GM19043 (cell line): ENCODE data around the gene MIA3.
"Not testable (repeated sequence)": the region's sequence is repeated elsewhere in the genome, so short reads cannot be mapped to it uniquely, and the experiment has no call there.

Source experiments
- ATAC-seq: cut with Tn5 transposase; IDR thresholded peaks from one replicate; pipeline ENCODE4 v1.9.1; 2021; ENCODE audit warnings: low read depth; ENCODE audit not compliant: unreplicated experiment

Gene MIA3

DNA sequence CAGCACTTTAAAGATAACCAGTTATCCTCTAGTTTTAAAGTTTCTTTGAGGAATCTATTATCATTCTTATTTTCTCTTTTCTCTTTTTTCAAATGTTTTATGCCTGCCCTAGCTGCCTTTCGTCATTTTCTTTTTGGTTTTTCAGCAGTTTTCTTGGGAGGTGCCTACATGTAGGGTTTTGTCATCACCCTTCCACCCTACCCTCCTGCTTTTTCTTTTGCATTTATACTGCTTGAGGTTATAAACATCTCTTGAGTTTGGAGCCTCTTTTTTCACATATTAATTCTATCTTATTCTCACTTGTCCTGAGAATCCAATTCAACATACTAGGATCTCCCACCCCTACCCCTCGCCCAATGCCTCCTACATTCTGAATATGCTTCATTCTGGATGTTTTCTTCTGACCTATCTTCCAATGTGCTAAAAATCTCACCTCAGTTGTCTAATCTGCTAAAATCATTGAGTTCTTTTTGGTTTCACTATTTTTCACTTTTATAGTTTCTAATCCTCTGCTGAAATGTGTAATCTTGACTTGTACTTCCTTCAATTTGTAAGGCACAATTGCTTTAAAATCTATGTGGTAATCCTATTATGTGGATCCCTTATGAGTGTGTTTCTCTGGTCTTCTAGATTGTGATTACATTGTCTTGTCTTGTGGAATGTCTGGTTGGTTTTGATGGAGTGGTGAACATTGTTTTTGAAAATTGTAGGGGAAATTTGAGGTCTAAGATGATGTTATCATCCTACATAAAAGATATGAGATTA is 38.7 kb downstream of the MIA3 start:
- no peak for ATAC-seq

DNA sequence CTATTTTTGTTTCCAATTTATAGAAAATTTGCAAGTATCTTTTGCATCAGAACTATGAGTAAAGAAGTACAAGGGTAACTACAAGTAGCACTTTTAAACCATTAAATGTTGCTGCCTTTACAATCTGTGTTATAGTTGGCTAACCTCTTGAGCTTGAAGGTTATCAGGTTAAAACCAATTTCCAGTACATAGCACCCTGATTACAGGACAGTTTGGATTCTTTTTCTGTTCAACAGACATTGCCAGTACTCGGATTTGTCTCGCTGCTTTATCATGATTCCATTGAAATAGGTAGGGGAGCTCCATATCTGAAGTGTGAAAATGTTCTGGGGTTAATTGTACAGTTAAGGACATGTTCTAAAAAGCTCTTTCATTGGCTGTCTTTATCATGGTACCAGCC is 40.0 kb downstream of the MIA3 start:
- ATAC-seq, result no peak

GRCh38 chr1:222663431-222663934 is 45.6 kb downstream of the MIA3 start:
- ATAC-seq, result no peak

DNA sequence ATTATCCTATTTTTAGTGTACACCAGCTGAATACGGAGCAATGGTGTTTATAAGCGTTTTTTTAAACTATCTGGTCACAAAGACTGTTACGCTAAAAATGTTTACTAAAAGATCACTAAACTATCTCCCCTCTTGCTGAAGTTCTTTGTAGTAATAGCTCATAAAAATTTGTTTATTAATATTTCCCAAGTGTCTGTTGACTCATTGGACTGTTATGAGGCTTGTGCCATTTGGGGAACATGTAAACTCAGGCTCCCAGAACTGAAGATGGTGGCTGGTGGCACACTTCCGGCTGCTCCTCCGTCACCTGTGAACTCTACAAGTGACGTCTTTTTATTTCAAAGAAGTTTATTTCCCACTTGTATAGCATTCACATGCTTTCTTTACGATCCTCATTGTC is 48.1 kb downstream of the MIA3 start:
- no peak for ATAC-seq

DNA sequence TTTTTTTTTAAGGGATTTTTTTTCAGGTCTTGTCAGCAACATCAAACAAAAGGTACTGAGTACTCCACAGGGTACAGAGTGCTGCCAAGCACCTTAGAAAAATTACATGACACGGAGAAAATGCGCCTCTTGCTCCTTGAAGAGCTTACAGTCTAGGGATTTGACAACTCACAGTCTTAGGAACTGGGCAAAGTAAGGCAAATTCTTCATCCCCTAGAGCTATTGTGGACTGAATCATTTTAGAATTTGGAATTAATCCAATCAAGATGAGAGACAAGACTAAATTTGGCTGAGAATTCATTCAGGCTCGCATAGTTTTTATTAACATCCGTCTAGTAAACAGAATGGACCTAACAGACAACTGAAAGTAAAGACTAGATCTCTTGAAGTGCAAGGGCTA is 50.3 kb downstream of the MIA3 start:
- ATAC-seq, result not testable (repeated sequence)

DNA sequence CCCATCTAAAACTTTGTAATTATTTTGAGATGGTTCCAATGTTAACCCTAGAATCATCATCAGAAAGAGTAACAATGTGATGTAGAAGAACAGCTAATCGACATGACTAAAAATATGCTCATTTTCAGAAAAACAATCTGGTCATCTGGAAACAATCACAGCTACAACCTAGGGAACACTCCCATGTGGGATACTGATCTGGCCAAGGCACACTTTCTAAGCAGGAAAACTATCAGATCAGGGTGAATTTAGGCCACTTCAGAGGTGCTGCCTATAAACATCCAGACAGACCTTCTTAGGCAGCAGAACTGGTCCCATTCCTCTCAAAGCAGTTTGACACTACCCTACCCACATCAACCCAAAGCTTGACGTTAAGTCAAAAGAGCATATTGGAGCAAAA is 51.2 kb downstream of the MIA3 start:
- not testable (repeated sequence) for ATAC-seq

DNA sequence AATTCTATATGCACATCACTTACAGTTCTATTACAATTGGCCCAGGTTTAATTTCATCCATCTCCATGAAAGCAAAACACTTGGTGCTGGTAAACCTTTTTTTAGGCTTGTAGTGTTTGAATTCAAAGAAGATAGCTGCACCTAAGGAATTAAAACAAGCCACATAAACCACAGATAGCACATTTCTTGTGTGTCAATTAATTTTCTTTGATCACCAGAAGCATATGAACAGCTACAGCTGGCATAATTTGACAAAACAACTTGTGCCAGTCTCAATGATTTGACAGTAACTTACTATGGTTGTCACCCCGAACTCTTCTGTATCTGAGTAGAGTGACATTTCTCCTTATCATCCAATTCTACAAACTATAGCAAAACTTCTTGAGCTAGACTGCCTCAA is 52.2 kb downstream of the MIA3 start:
- no peak for ATAC-seq

DNA sequence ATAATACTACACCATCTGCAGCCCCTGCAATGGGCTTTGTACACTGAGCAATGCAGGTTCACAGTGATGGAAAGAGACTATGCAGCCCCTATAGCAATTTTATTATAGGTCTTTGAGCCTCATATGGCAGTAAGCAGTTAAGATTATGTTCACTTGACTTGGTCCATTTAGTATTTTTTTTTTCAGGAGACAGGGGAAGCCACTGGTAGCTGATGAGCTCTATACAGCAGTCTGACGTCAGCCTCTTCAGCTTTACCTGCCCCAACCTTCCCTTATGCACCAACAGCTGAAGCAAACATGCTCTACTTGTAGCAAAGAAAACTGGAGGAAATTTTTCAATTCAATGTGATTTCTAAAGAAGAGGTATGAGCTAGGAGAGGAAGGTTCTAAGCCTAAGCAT is 62.2 kb downstream of the MIA3 start:
- ATAC-seq, result no peak

- no peak for ATAC-seq
These were observed 73.1 kb downstream of the MIA3 start for GRCh38 chr1:222691016-222691415.

DNA sequence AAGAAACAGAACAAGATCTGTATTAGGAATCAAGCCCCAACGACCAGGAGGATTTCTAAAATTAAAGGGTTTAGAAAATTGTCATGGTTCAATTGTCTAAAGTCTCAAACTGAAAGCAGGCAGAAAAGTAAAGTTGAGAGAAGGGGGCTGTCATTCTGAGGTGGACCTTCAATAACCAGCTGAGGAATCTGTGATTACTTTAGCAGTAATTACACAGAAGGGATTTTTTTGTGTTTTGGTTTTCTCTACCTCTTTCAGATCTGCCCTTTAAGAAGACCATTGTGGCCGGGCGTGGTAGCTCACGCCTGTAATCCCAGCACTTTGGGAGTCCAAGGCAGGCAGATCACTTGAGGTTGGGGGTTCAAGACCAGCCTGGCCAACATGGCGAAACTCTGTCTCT is 77.0 kb downstream of the MIA3 start:
- ATAC-seq, result no peak

GRCh38 chr1:222696741-222697140 is 78.8 kb downstream of the MIA3 start:
- no peak for ATAC-seq

DNA sequence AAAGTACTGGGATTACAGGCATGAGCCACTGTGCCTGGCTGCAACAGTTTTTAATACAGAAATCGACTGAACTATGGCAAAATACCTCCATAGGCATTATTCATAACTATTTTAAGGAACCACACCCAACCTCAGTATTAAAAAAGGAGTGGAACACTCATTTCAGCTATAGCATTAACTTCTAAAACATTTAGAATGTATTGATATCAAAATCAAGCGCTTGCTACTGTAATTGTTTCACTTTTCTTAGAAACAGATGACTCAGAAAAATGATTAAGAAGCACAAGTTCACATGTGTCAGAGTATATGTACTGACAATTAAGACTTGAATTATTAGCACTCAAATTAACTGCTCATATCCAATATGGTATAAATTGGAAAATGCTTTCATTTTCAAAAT is 79.3 kb downstream of the MIA3 start:
- no peak for ATAC-seq

DNA sequence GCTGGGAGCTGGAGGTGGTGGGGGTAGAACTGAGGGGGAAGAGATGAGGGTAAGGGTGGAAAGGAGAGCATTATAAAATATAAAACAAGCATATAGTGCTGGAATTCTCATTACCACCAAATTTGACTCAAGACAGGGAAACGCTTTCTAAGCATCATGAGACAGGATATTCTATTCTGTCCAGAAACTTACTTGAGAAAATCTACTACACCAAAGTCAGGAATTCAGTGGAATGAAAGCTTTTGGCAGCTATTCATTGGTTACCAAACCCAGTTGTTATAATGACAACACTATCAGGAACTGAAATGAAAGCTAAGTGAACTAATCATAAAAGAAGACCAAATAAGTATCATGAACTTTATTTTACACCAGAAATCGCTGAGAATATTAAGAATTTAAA is 79.9 kb downstream of the MIA3 start:
- no peak for ATAC-seq

DNA sequence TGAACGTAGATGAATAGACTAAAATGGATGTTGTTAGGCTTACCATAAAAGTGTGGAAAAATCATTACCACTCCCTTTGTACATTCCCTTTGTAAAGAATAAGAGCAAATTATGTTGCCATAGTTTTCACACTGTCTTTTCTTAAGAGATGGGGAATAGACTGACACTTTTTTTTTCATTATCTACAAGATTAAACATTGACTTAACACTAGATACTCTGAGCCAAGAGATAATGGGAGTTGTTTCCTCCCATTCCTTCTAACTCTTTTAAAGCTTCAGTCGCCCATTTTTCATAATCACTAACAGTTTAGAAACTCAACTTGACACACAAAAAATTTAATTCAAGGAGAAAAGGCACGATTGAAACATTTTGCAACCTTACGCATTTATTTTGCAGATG is 84.3 kb downstream of the MIA3 start:
- ATAC-seq, result no peak

GRCh38 chr1:222704260-222704659 is 86.4 kb downstream of the MIA3 start:
- ATAC-seq, result no peak

GRCh38 chr1:222706815-222707214 is 88.9 kb downstream of the MIA3 start:
- ATAC-seq, result no peak

- no peak for ATAC-seq
These were observed 91.8 kb downstream of the MIA3 start for GRCh38 chr1:222709700-222710153.

DNA sequence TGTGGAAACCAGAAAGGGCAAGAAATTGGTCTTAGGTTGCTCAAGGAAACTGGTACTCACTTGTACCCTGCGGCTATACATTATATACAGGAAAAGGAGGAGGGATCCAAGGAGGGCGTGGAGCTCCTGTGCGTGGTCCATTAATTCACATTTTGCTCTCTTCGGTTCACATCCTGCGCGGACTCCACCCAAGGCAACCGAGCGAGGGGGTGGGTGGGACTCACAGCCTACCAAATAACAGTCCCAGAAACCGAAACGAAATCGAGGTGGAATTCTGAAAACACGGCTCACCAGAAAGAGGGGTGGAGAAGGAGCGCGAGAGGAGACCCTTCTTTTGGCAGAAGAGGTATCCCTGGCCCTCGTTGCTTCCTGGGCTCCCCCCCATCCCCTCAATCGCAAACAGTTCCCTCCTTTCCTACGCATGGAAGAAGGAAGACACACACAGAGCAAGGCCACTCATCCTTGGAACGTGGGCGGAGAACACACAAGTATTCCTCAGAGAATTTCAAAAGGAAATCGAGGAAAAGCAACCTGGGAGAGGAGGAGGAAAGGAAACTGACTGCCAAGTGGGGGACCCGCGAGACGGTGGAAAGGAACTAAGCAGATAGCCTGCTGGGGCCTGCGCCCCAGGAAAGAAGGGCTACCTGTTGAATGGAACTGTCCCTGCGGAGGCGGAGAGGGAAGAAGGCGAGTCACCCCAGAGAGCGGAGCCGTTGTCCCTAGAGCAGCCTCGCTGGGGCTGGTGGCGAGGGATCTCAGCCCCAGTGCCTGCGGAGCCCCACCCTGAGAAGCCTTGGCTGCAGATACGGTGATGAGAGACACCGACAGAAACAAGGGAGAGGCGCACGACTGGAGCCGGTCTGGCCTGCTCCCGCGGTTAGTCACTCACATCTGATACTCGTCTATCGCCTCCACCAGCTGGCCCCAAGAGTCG is 93.7 kb downstream of the MIA3 start:
- ATAC-seq, result peak; percentile 25

DNA sequence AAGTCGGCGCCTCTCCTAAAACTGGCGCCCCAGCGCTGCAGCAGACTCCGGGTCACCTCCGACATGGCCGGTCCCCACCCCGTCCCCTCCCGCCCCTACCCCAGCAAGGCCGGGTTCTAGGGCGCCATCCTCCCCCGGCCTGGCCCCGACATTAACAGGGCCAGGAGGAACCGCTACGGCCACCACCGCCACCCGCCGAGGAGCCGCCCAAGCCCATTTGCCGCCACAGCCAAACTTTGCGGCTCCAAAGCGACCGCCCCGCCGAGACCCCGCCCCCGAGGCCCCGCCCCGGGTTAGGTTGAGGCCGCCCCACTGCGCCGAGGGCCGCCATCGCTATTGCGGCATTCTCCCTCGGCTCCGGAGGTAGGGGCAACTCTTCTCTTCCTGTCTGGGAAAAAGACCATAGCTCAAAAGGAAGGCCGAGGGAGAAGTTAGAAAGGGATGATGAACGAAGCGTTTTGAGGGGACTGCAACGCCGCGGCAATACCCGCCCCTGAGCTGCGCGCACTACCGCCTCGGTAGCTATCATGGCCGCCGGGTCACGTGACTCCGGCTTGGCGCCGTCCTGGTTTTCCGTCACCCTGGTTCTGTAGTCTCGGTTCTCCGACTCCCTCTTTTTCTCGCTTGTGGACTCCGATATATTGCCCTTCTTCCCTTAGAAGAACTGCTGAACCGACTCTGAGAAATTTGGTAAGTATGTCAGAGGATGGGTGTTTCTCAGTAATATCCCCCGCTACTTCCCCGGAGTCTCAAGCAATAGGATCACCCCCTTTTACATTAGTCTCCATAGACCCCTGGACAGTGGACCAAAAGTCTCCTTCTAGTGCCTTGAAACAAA is 94.6 kb downstream of the MIA3 start, which contains the start of the genes AIDA and BROX:
Gene AIDA (minus strand): TSS at position 239 of the 838 bp plus-strand sequence. CDS start 174 bp downstream, at position 65.
Gene BROX (plus strand): TSS at position 312 of the 838 bp plus-strand sequence. CDS start 3,136 bp downstream, outside the sequence.
- peak; percentile 70 for ATAC-seq
